Endothelial cell of umbilical vein (primary cell): ENCODE measurements around the gene GRHPR. TPM values are rescaled to one million over a fixed set of nuclear protein-coding genes. Genes with fewer than 3 reads are reported as not detected.

Experiments used
- BruUV-seq: library from RNA; stranded (reverse); fragments of 400-500 nt; replicated peaks from 2 replicates; lab custom pipeline; 2021; lab: Mats Ljungman, UMichigan
- CTCF ChIA-PET: fragments of 300-600, 350-600 bp; sonication (Branson Sonifier 250); formaldehyde crosslinking; loops from one replicate; lab custom pipeline; 2021; ENCODE audit warnings: antibody characterized with exemption, inconsistent platforms; lab: Charles Lee
- POLR2A ChIA-PET: fragments of 300-600, 350-600 bp; sonication (Branson Sonifier 250); formaldehyde crosslinking; loops from one replicate; lab custom pipeline; 2021; ENCODE audit warnings: antibody characterized with exemption, inconsistent platforms; lab: Charles Lee
- DNase-seq: peaks from one replicate; pipeline ENCODE4 v3.0.0-alpha.2; 2011; ENCODE audit warnings: low read depth, low spot score
- FAIRE-seq: peaks from 2 replicates; lab custom pipeline; 2011; peaks lifted over from hg19 to GRCh38; lab: Jason Lieb, UNC
- H2AFZ ChIP-seq: 2 replicates; pipeline ENCODE4 v1.6.0; 2012; ENCODE audit warnings: low read depth, low read length, control low read depth, inconsistent platforms
- H3K27ac ChIP-seq: 2 replicates; pipeline ENCODE4 v1.5.1; 2011; ENCODE audit warnings: low read depth, mild to moderate bottlenecking, control low read depth, low read length, moderate library complexity; ENCODE audit not compliant: insufficient read depth
- H3K27me3 ChIP-seq, 2 experiments: 2 replicates each; pipeline versions ENCODE4 v1.6.0 to v1.6.1; 2011; ENCODE audit warnings: low read length in 2 of 2, mixed read lengths in 1 of 2; ENCODE audit not compliant: control insufficient read depth in 2 of 2, insufficient read depth in 2 of 2
- H3K36me3 ChIP-seq, 2 experiments: 2 replicates in 1 of 2; 3 replicates in 1 of 2; pipeline ENCODE4 v1.5.1; 2011; ENCODE audit warnings: low read length in 2 of 2, mild to moderate bottlenecking in 1 of 2, moderate library complexity in 1 of 2; ENCODE audit not compliant: control insufficient read depth in 2 of 2, insufficient read depth in 2 of 2; ENCODE audit errors: extremely low read depth in 1 of 2
- H3K4me1 ChIP-seq: 3 replicates; pipeline ENCODE4 v1.5.1; 2011; ENCODE audit warnings: mild to moderate bottlenecking, low read length; ENCODE audit not compliant: control insufficient read depth, insufficient read depth; ENCODE audit errors: extremely low read depth
- H3K4me2 ChIP-seq: 2 replicates; pipeline ENCODE4 v1.6.1; 2011; ENCODE audit warnings: low read length, control low read depth, mixed read lengths; ENCODE audit not compliant: insufficient read depth
- H3K4me3 ChIP-seq, 3 experiments: fragments of 200-600 bp in 1 of 3; sonication (generic), shearing (Covaris generic) in 1 of 3; replicated peaks in 1 of 3; 2 replicates each; pipeline ENCODE4 v1.5.1; 2011 to 2016; ENCODE audit warnings: control low read depth in 3 of 3, low read length in 3 of 3, mild to moderate bottlenecking in 2 of 3, inconsistent platforms in 1 of 3, low read depth in 1 of 3, moderate library complexity in 1 of 3; ENCODE audit not compliant: insufficient read depth in 1 of 3
- H3K79me2 ChIP-seq: 2 replicates; pipeline ENCODE4 v1.6.0; 2012; ENCODE audit warnings: low read length, inconsistent platforms; ENCODE audit not compliant: control insufficient read depth, insufficient read depth
- H3K9ac ChIP-seq: replicated peaks from 2 replicates; pipeline ENCODE3; 2011; ENCODE audit warnings: low read length, control low read depth; ENCODE audit not compliant: insufficient read depth; ENCODE audit errors: extremely low read depth
- H3K9me1 ChIP-seq: replicated peaks from 3 replicates; pipeline ENCODE4 v1.6.0; 2011; ENCODE audit warnings: mild to moderate bottlenecking, low read length; ENCODE audit not compliant: control insufficient read depth, insufficient read depth; ENCODE audit errors: extremely low read depth
- H3K9me3 ChIP-seq: replicated peaks from 2 replicates; pipeline ENCODE4 v1.5.1; 2012; ENCODE audit warnings: low read length, inconsistent platforms; ENCODE audit not compliant: control insufficient read depth, insufficient read depth
- H4K20me1 ChIP-seq: replicated peaks from 2 replicates; pipeline ENCODE3; 2011; ENCODE audit warnings: mild to moderate bottlenecking, low read length; ENCODE audit not compliant: control insufficient read depth, insufficient read depth; ENCODE audit errors: extremely low read depth
- CTCF ChIP-seq, 2 donors: IDR thresholded peaks; 1 replicate in 1 of 2; 2 replicates in 1 of 2; pipeline ENCODE4 v1.5.1; 2011; ENCODE audit warnings: low read length in 2 of 2, mild to moderate bottlenecking in 2 of 2, moderate library complexity in 2 of 2, control low read depth in 1 of 2, inconsistent platforms in 1 of 2, low read depth in 1 of 2; ENCODE audit not compliant: insufficient read depth in 1 of 2; ENCODE audit errors: extremely low read depth in 1 of 2
- EZH2 ChIP-seq: IDR thresholded peaks from 2 replicates; pipeline ENCODE4 v1.6.1; 2012; ENCODE audit warnings: borderline replicate concordance, low read depth, mild to moderate bottlenecking, moderate library complexity, low read length, inconsistent platforms; ENCODE audit not compliant: severe bottlenecking
- FOS ChIP-seq: IDR thresholded peaks from 2 replicates; pipeline ENCODE4 v1.6.1; 2011; ENCODE audit warnings: mild to moderate bottlenecking, low read length, moderate library complexity, borderline replicate concordance; ENCODE audit not compliant: insufficient read depth
- GATA2 ChIP-seq: IDR thresholded peaks from 2 replicates; pipeline ENCODE4 v1.7.0; 2011; ENCODE audit warnings: low read depth, mild to moderate bottlenecking, moderate library complexity, mixed read lengths, low read length; ENCODE audit not compliant: insufficient read length, insufficient read depth
- JUN ChIP-seq: IDR thresholded peaks from 2 replicates; pipeline ENCODE4 v1.6.1; 2011; ENCODE audit warnings: borderline replicate concordance, low read depth; ENCODE audit not compliant: insufficient read length, insufficient read depth
- MYC ChIP-seq: IDR thresholded peaks from one replicate; pipeline ENCODE4 v1.6.1; 2011; ENCODE audit warnings: mild to moderate bottlenecking, low read depth, low read length
- POLR2A ChIP-seq: IDR thresholded peaks from 2 replicates; pipeline ENCODE4 v1.6.1; 2012; ENCODE audit warnings: low read depth, mild to moderate bottlenecking, control low read depth, low read length
- POLR2AphosphoS5 ChIP-seq: IDR thresholded peaks from 2 replicates; pipeline ENCODE4 v1.6.1; 2012; ENCODE audit warnings: low read depth, mild to moderate bottlenecking, control low read depth, low read length, moderate library complexity; ENCODE audit not compliant: insufficient read depth
- dilution Hi-C: fragments of 300-500 bp; cut with MboI; formaldehyde crosslinking; loops from one replicate; pipeline ENCODE4 v1.15.0; 2019; ENCODE audit warnings: low sequenced_read_pairs; ENCODE audit not compliant: extremely low pct_ligation_motif_present
- intact Hi-C: fragments of 100-400 bp; cut with micrococcal nuclease; formaldehyde crosslinking; loops from one replicate; pipeline ENCODE4 v1.10.0; 2022
- polyA plus RNA-seq, 4 experiments: library from polyadenylated mRNA; depleted of rRNA in 3 of 4; stranded (reverse) in 3 of 4; unstranded in 1 of 4; fragments of >200 nt; gene quantifications; 2 replicates each; pipeline versions ENCODE4 v1.2.1 to v1.2.3, GENCODE V29; 2011 to 2012; ENCODE audit warnings: missing spikeins in 1 of 4
- total RNA-seq: library from RNA; stranded (reverse); gene quantifications from 2 replicates; pipeline ENCODE4 v1.2.3, GENCODE V29; 2021
- TF ChIP-seq, protein P1 (sequence below): IDR thresholded peaks from 2 replicates; pipeline ENCODE4 v1.6.1; 2011; ENCODE audit not compliant: insufficient read depth, insufficient read length

Gene GRHPR
- total and polyA plus RNA-seq, 2 donors (not counting 3 experiments of a cell fraction or from before 2014, with no cell fraction given): 91.2 to 247 TPM

DNA sequence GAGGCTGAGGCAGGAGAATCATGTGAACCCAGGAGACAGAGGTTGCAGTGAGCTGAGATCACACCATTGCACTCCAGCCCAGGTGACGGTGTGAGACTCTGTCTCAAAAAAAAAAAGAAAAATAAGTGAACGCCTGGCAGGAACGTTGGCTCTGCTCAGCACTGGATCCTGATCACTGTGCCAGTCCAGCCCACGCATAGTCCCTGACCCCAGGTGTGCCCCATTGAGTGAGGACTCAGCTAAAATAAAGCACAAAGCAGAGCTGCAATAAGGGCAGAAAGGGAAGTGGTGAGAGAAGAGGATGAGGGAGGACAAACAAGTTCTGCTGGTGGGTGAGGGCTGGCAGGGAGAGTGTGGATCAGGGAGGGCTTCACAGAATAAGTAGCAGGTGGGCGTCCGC, 4.3 kb downstream of the GRHPR start:
- Histone ChIP-seq H4K20me1 (no peaks in the 10 kb centered on the region), H3K27ac (no peak overlapping the region), H3K9me3 (no peaks in the 10 kb centered on the region), H3K4me3 (no peak overlapping the region), H3K36me3 (peaks cover 4 to 30% of the 10 kb centered on the region in 2 experiments), H3K4me1 (peaks cover 15% of the 10 kb centered on the region), H3K27me3 (no peaks in the 10 kb centered on the region), H3K9ac (no peak overlapping the region), H3K79me2 (peaks cover 25% of the 10 kb centered on the region), H2AFZ (no peak overlapping the region), H3K4me2 (no peak overlapping the region), H3K9me1 (no peaks in the 10 kb centered on the region)
- no TSS peak for BruUV-seq
- dilution Hi-C loops: no loop called here
- no peak for DNase-seq
- intact Hi-C loops: no loop called here
- ChIA-PET CTCF (no interaction called here), POLR2A (no interaction called here)
- FAIRE-seq: no peak
- TF ChIP-seq FOS (no peak), GATA2 (no peak)
- TF ChIP-seq, protein P1, sequence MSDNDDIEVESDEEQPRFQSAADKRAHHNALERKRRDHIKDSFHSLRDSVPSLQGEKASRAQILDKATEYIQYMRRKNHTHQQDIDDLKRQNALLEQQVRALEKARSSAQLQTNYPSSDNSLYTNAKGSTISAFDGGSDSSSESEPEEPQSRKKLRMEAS: no peak

- peaks cover 4 to 30% of the 10 kb centered on the region in 2 experiments for H3K36me3 ChIP-seq
- FAIRE-seq (no peak), DNase-seq (no peak)
- no peak overlapping the region for H3K4me3 ChIP-seq
- dilution Hi-C loops: no loop called here
- BruUV-seq: no TSS peak
- intact Hi-C loops: no loop called here
- peaks cover 17% of the 10 kb centered on the region for H3K79me2 ChIP-seq
- H4K20me1 ChIP-seq: no peaks in the 10 kb centered on the region
- POLR2A ChIA-PET: no interaction called here
- H3K9me3 ChIP-seq: no peaks in the 10 kb centered on the region
- H3K4me1 ChIP-seq: peaks cover 9% of the 10 kb centered on the region
- TF ChIP-seq GATA2 (no peak), CTCF (IDR thresholded peaks at IDR 0.05; ENCODE audit: extremely low read depth in 1 of 2, insufficient read depth in 1 of 2, low read depth in 1 of 2, low read length in 2 of 2) (no peak), FOS (no peak), POLR2A (no peak), MYC (no peak), JUN (no peak), POLR2AphosphoS5 (no peak), EZH2 (no peak)
- TF ChIP-seq, protein P1: no peak
- no peaks in the 10 kb centered on the region for H3K27me3 ChIP-seq
- CTCF ChIA-PET: no interaction called here
- H3K9me1 ChIP-seq: no peaks in the 10 kb centered on the region
- H3K4me2 ChIP-seq: no peak overlapping the region
- H3K27ac ChIP-seq: no peak overlapping the region
- H3K9ac ChIP-seq: no peak overlapping the region
- no peak overlapping the region for H2AFZ ChIP-seq
These were observed 5.8 kb downstream of the GRHPR start for GRCh38 chr9:37428345-37428744.
